GM12878 (cell line): ENCODE measurements around the gene SYNGAP1. TPM values are rescaled to one million over a fixed set of nuclear protein-coding genes. Genes with fewer than 3 reads are reported as not detected.

ENCODE experiments used
- ATAC-seq: fragments of 200-7000 bp; cut with Tn5 transposase; 3 replicates; pipeline ENCODE4 v1.9.1; 2020; ENCODE audit warnings: mild to moderate bottlenecking, moderate library complexity
- BruUV-seq: library from RNA; stranded (reverse); fragments of 400-500 nt; replicated peaks from 2 replicates; lab custom pipeline; 2021; lab: Mats Ljungman, UMichigan
- CTCF ChIA-PET: fragments of 300-600 bp; sonication (Branson Sonifier 250); formaldehyde crosslinking; extraction: SDS; loops from one replicate; lab custom pipeline; 2021; ENCODE audit warnings: inconsistent platforms; lab: Yijun Ruan, JAX
- POLR2A ChIA-PET: fragments of 350-600 bp; formaldehyde crosslinking; extraction: SDS; loops from one replicate; lab custom pipeline; 2021; ENCODE audit warnings: inconsistent platforms; lab: Charles Lee
- RAD21 ChIA-PET: fragments of 300-600 bp; sonication (Branson Sonifier 250); formaldehyde crosslinking; loops from one replicate; lab custom pipeline; 2023; ENCODE audit warnings: antibody characterized with exemption; ENCODE audit not compliant: unreplicated experiment; lab: Charles Lee
- SMC1A ChIA-PET: fragments of 300-600 bp; sonication (Branson Sonifier 250); formaldehyde crosslinking; loops from one replicate; lab custom pipeline; 2023; ENCODE audit not compliant: unreplicated experiment, uncharacterized antibody; lab: Charles Lee
- DNase-seq: peaks from one replicate; pipeline ENCODE4 v3.0.0-alpha.2; 2011; ENCODE audit warnings: low read depth, low spot score
- FAIRE-seq: peaks from 3 replicates; lab custom pipeline; 2011; peaks lifted over from hg19 to GRCh38; lab: Jason Lieb, UNC
- H2AFZ ChIP-seq: 2 replicates; pipeline ENCODE4 v1.6.0; 2011; ENCODE audit warnings: low read depth, low read length, control low read depth; ENCODE audit not compliant: control insufficient read depth
- H3K27ac ChIP-seq: 2 replicates; pipeline ENCODE4 v1.5.1; 2011; ENCODE audit warnings: control low read depth; ENCODE audit not compliant: control insufficient read depth, insufficient read depth
- H3K27me3 ChIP-seq, 2 experiments: replicated peaks in 1 of 2; 2 replicates each; pipeline versions ENCODE4 v1.6.0 to v1.6.1; 2011; ENCODE audit warnings: low read length in 1 of 2; ENCODE audit not compliant: control insufficient read depth in 2 of 2, insufficient read depth in 2 of 2
- H3K36me3 ChIP-seq, 2 experiments: 2 replicates each; pipeline ENCODE4 v1.5.1; 2011; ENCODE audit warnings: low read length in 1 of 2; ENCODE audit not compliant: control insufficient read depth in 2 of 2, insufficient read depth in 2 of 2
- H3K4me1 ChIP-seq: 2 replicates; pipeline ENCODE4 v1.6.1; 2011; ENCODE audit warnings: mild to moderate bottlenecking, low read length, moderate library complexity, mixed read lengths; ENCODE audit not compliant: control insufficient read depth, insufficient read depth
- H3K4me2 ChIP-seq: 2 replicates; pipeline ENCODE4 v1.6.0; 2011; ENCODE audit warnings: control low read depth; ENCODE audit not compliant: control insufficient read depth, insufficient read depth
- H3K4me3 ChIP-seq: fragments of 200-600 bp; sonication (generic); 2 replicates; pipeline ENCODE4 v1.5.1; 2016
- H3K79me2 ChIP-seq: 2 replicates; pipeline ENCODE4 v1.6.0; 2011; ENCODE audit warnings: low read length; ENCODE audit not compliant: control insufficient read depth, insufficient read depth
- H3K9ac ChIP-seq: 2 replicates; pipeline ENCODE4 v1.8.0; 2011; ENCODE audit warnings: low read length, control low read depth, mixed read lengths; ENCODE audit not compliant: control insufficient read depth, insufficient read depth
- H3K9me3 ChIP-seq: replicated peaks from 3 replicates; pipeline ENCODE4 v1.5.1; 2011; ENCODE audit warnings: mild to moderate bottlenecking, low read length; ENCODE audit not compliant: control insufficient read depth, insufficient read depth
- H4K20me1 ChIP-seq: 2 replicates; pipeline ENCODE4 v1.6.0; 2011; ENCODE audit not compliant: control insufficient read depth, insufficient read depth
- BMI1 ChIP-seq: fragments of 450-650 bp; IDR thresholded peaks from 2 replicates; pipeline ENCODE4 v1.6.1; 2016; ENCODE audit warnings: mild to moderate bottlenecking, moderate library complexity, borderline replicate concordance
- CBX3 ChIP-seq: fragments of 200-600 bp; sonication (generic); IDR thresholded peaks from 2 replicates; pipeline ENCODE4 v1.6.1; 2016; ENCODE audit warnings: low read depth, borderline replicate concordance
- GABPA ChIP-seq: IDR thresholded peaks from 2 replicates; pipeline ENCODE4 v1.6.1; 2014; ENCODE audit warnings: antibody characterized with exemption, low read depth, mild to moderate bottlenecking, inconsistent platforms
- HDGF ChIP-seq: fragments of 450-650 bp; IDR thresholded peaks from 2 replicates; pipeline ENCODE4 v1.6.1; 2016; ENCODE audit warnings: antibody characterized with exemption
- MXI1 ChIP-seq: fragments of 150-350 bp; IDR thresholded peaks from 2 replicates; pipeline ENCODE4 v1.6.1; 2011; ENCODE audit warnings: low read depth, mild to moderate bottlenecking, inconsistent platforms, low read length, improper control_type of control experiment
- NFYB ChIP-seq: IDR thresholded peaks from 2 replicates; pipeline ENCODE4 v1.6.1; 2011; ENCODE audit warnings: low read depth, mild to moderate bottlenecking, low read length, improper control_type of control experiment, moderate library complexity; ENCODE audit not compliant: insufficient read depth
- RFX5 ChIP-seq: IDR thresholded peaks from 2 replicates; pipeline ENCODE4 v1.6.1; 2011; ENCODE audit warnings: low read depth, low read length, improper control_type of control experiment
- RUNX3 ChIP-seq: IDR thresholded peaks from 2 replicates; pipeline ENCODE4 v1.6.1; 2012; ENCODE audit warnings: low read length, inconsistent platforms
- SP1 ChIP-seq: IDR thresholded peaks from one replicate; pipeline ENCODE4 v1.6.1; 2011; ENCODE audit warnings: low read depth, low read length
- STAT1 ChIP-seq: fragments of 450-650 bp; conservative IDR thresholded peaks from 2 replicates; pipeline ENCODE4 v1.6.1; 2014; ENCODE audit warnings: antibody characterized with exemption, mild to moderate bottlenecking
- YY1 ChIP-seq: IDR thresholded peaks from 2 replicates; pipeline ENCODE4 v1.6.1; 2011; ENCODE audit warnings: low read depth, mild to moderate bottlenecking, low read length
- WGBS: methylation state at CpG from one replicate; pipeline ENCODE4 v1.1.6; 2016; ENCODE audit warnings: low lambda C conversion rate; ENCODE audit not compliant: insufficient replicate concordance, insufficient coverage; ENCODE audit errors: missing lambda C conversion rate; 5-methylcytosine and 5-hydroxymethylcytosine counted together
- in situ Hi-C: fragments of 300-500 bp; cut with MboI; formaldehyde crosslinking; loops from 9 replicates; pipeline ENCODE4 v1.14.3; 2018; ENCODE audit warnings: mixed read lengths
- intact Hi-C: fragments of 100-400 bp; cut with micrococcal nuclease; formaldehyde crosslinking; loops from one replicate; pipeline ENCODE4 v1.14.2; 2022; ENCODE audit not compliant: unreplicated experiment
- polyA plus RNA-seq, 11 experiments: library from polyadenylated mRNA; depleted of rRNA in 4 of 11; unstranded in 6 of 11; stranded (reverse) in 5 of 11; fragments of >200 nt; fragmentation: Nextera tagmentation in 4 of 11; fragmentation: Illumina TruSeq in 1 of 11; extraction: Ambion mirVana in 4 of 11; extraction: Trizol in 1 of 11; gene quantifications; 1 replicate in 1 of 11; 2 replicates in 10 of 11; pipeline versions ENCODE4 v1.2.1 to v1.2.3, GENCODE V29; 2011 to 2016; ENCODE audit warnings: inconsistent platforms in 2 of 11, missing spikeins in 2 of 11, low read depth in 1 of 11
- total RNA-seq, 4 experiments: library from RNA; depleted of rRNA in 3 of 4; stranded (reverse); fragments of >200 nt in 3 of 4; fragmentation: Illumina TruSeq in 1 of 4; extraction: Trizol in 1 of 4; gene quantifications; 2 replicates each; pipeline versions ENCODE4 v1.2.1 to v1.2.3, GENCODE V29; 2013 to 2021
- TF ChIP-seq, protein P1 (sequence below): fragments of 450-650 bp; conservative IDR thresholded peaks from 2 replicates; pipeline ENCODE4 v1.6.1; 2017; ENCODE audit warnings: mild to moderate bottlenecking, moderate library complexity
- TF ChIP-seq, protein P2 (sequence below): fragments of 450-650 bp; IDR thresholded peaks from 2 replicates; pipeline ENCODE4 v1.6.1; 2016; ENCODE audit warnings: mild to moderate bottlenecking, moderate library complexity, borderline replicate concordance
- TF ChIP-seq, protein P3 (sequence below): fragments of 450-650 bp; IDR thresholded peaks from 2 replicates; pipeline ENCODE4 v1.6.1; 2016; ENCODE audit warnings: mild to moderate bottlenecking

Gene SYNGAP1
- total and polyA plus RNA-seq, 10 of the 15 experiments (the other 5 are each of a cell fraction or from before 2014, with no cell fraction given): 0.05 to 9.2 (median 1.2) TPM

- ChIA-PET RAD21 (interaction anchor here (0.6 to 2.6 kb wide), 9 partner anchors 13 to 189 kb away, joined by 3 to 10 read pairs (median 4); partner anchors contain the start of genes CUTA, ITPR3, PFDN6 and WDR46), SMC1A (interaction anchor here (0.6 to 1.7 kb wide), 15 partner anchors 12 to 160 kb away, joined by 3 to 8 read pairs (median 3); partner anchors contain the start of genes B3GALT4, RPS18, VPS52 and ZBTB22), CTCF (interaction anchor here (0.6 to 1.6 kb wide), 15 partner anchors 13 to 176 kb away, joined by 3 to 9 read pairs (median 3); partner anchors contain the start of genes CUTA and ZBTB9), POLR2A (interaction anchor here (0.6 to 1.8 kb wide), 12 partner anchors 11 to 1252 kb away, joined by 3 to 11 read pairs (median 3); partner anchors contain the start of genes BAK1, CUTA, RPS18 and SYNGAP1)
- peak overlapping the region; percentile 35 for H3K9ac ChIP-seq
- H3K9me3 ChIP-seq: no peaks in the 10 kb centered on the region
- peak overlapping the region; percentile 36; the same call in 1 of the 2 replicates for H3K27ac ChIP-seq
- no peak overlapping the region; the same call in 1 of the 2 replicates for H2AFZ ChIP-seq
- FAIRE-seq (peak; percentile 73), ATAC-seq (peak; percentile 85), DNase-seq (no peak)
- no peaks in the 10 kb centered on the region for H3K36me3 ChIP-seq
- peak overlapping the region; percentile 93 for H3K4me2 ChIP-seq
- H3K4me3 ChIP-seq: peak overlapping the region; percentile 80
- 9% methylated on average over 10 of the region's 12 CpGs for WGBS
- peaks cover 47% of the 10 kb centered on the region for H3K4me1 ChIP-seq
- H3K27me3 ChIP-seq: no peaks in the 10 kb centered on the region
- intact Hi-C loops (no loop called here), in situ Hi-C loops (no loop called here)
- H3K79me2 ChIP-seq: peaks cover 6% of the 10 kb centered on the region
- no TSS peak for BruUV-seq
- H4K20me1 ChIP-seq: no peaks in the 10 kb centered on the region
- TF ChIP-seq, protein P1, sequence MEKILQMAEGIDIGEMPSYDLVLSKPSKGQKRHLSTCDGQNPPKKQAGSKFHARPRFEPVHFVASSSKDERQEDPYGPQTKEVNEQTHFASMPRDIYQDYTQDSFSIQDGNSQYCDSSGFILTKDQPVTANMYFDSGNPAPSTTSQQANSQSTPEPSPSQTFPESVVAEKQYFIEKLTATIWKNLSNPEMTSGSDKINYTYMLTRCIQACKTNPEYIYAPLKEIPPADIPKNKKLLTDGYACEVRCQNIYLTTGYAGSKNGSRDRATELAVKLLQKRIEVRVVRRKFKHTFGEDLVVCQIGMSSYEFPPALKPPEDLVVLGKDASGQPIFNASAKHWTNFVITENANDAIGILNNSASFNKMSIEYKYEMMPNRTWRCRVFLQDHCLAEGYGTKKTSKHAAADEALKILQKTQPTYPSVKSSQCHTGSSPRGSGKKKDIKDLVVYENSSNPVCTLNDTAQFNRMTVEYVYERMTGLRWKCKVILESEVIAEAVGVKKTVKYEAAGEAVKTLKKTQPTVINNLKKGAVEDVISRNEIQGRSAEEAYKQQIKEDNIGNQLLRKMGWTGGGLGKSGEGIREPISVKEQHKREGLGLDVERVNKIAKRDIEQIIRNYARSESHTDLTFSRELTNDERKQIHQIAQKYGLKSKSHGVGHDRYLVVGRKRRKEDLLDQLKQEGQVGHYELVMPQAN: 0 out of 2 replicates have a peak, but pooled peaks have one; percentile 34
- 0 out of 2 replicates have a peak, but pooled peaks have one; percentile 89 for TF ChIP-seq HDGF
- TF ChIP-seq MXI1: peak; percentile 64
- TF ChIP-seq, protein P2, sequence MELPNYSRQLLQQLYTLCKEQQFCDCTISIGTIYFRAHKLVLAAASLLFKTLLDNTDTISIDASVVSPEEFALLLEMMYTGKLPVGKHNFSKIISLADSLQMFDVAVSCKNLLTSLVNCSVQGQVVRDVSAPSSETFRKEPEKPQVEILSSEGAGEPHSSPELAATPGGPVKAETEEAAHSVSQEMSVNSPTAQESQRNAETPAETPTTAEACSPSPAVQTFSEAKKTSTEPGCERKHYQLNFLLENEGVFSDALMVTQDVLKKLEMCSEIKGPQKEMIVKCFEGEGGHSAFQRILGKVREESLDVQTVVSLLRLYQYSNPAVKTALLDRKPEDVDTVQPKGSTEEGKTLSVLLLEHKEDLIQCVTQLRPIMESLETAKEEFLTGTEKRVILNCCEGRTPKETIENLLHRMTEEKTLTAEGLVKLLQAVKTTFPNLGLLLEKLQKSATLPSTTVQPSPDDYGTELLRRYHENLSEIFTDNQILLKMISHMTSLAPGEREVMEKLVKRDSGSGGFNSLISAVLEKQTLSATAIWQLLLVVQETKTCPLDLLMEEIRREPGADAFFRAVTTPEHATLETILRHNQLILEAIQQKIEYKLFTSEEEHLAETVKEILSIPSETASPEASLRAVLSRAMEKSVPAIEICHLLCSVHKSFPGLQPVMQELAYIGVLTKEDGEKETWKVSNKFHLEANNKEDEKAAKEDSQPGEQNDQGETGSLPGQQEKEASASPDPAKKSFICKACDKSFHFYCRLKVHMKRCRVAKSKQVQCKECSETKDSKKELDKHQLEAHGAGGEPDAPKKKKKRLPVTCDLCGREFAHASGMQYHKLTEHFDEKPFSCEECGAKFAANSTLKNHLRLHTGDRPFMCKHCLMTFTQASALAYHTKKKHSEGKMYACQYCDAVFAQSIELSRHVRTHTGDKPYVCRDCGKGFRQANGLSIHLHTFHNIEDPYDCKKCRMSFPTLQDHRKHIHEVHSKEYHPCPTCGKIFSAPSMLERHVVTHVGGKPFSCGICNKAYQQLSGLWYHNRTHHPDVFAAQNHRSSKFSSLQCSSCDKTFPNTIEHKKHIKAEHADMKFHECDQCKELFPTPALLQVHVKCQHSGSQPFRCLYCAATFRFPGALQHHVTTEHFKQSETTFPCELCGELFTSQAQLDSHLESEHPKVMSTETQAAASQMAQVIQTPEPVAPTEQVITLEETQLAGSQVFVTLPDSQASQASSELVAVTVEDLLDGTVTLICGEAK: peak; percentile 39; the same call in 1 of the 2 replicates
- TF ChIP-seq RFX5: 0 out of 2 replicates have a peak, but pooled peaks have one; percentile 12
- TF ChIP-seq NFYB: peak; percentile 74
- no peak; the same call in 1 of the 2 replicates for TF ChIP-seq RUNX3
- TF ChIP-seq STAT1: no peak
- TF ChIP-seq BMI1: peak; percentile 83
- TF ChIP-seq, protein P3, sequence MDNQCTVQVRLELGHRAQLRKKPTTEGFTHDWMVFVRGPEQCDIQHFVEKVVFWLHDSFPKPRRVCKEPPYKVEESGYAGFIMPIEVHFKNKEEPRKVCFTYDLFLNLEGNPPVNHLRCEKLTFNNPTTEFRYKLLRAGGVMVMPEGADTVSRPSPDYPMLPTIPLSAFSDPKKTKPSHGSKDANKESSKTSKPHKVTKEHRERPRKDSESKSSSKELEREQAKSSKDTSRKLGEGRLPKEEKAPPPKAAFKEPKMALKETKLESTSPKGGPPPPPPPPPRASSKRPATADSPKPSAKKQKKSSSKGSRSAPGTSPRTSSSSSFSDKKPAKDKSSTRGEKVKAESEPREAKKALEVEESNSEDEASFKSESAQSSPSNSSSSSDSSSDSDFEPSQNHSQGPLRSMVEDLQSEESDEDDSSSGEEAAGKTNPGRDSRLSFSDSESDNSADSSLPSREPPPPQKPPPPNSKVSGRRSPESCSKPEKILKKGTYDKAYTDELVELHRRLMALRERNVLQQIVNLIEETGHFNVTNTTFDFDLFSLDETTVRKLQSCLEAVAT: 0 out of 2 replicates have a peak, but pooled peaks have one; percentile 21
- no peak for TF ChIP-seq GABPA
- peak; percentile 82 for TF ChIP-seq YY1
- no peak for TF ChIP-seq CBX3
- peak; percentile 59 for TF ChIP-seq SP1
Measured at GRCh38 chr6:33430991-33431879, 11.4 kb downstream of the SYNGAP1 start.
